GM12872 (cell line): Measurements from ENCODE around the gene AFAP1L2.

ENCODE experiments used
- CTCF ChIP-seq: IDR thresholded peaks from 3 replicates; pipeline ENCODE4 v1.5.1; 2011; ENCODE audit warnings: low read depth, mild to moderate bottlenecking, low read length, moderate library complexity; ENCODE audit not compliant: insufficient read depth

AFAP1L2 gene

GRCh38 chr10:114408112-114408967, 4.0 kb upstream of the AFAP1L2 start:
- no peak for TF ChIP-seq CTCF

- TF ChIP-seq CTCF: no peak
These were observed 2.2 kb upstream of the AFAP1L2 start for GRCh38 chr10:114406455-114406854.

- no peak for TF ChIP-seq CTCF
These were observed 679 bp upstream of the AFAP1L2 start for GRCh38 chr10:114405011-114405350.

GRCh38 chr10:114403541-114404161, 651 bp downstream of the AFAP1L2 start:
- TF ChIP-seq CTCF: no peak

GRCh38 chr10:114402871-114403540, 1.3 kb downstream of the AFAP1L2 start:
- no peak for TF ChIP-seq CTCF

GRCh38 chr10:114402233-114402632, 2.1 kb downstream of the AFAP1L2 start:
- no peak for TF ChIP-seq CTCF

- TF ChIP-seq CTCF: no peak
These were observed 3.0 kb downstream of the AFAP1L2 start for GRCh38 chr10:114401195-114401791.
